HPDE6-E6E7 (cell line): ENCODE results near the gene MLPH.
A peak's percentile ranks its signal among the peaks of the same experiment; 100 is the strongest.

Experiments
- DNase-seq: peaks from one replicate; pipeline ENCODE4 v3.0.0; 2011; ENCODE audit warnings: missing footprints; ENCODE audit errors: extremely low spot score

MLPH gene

DNA sequence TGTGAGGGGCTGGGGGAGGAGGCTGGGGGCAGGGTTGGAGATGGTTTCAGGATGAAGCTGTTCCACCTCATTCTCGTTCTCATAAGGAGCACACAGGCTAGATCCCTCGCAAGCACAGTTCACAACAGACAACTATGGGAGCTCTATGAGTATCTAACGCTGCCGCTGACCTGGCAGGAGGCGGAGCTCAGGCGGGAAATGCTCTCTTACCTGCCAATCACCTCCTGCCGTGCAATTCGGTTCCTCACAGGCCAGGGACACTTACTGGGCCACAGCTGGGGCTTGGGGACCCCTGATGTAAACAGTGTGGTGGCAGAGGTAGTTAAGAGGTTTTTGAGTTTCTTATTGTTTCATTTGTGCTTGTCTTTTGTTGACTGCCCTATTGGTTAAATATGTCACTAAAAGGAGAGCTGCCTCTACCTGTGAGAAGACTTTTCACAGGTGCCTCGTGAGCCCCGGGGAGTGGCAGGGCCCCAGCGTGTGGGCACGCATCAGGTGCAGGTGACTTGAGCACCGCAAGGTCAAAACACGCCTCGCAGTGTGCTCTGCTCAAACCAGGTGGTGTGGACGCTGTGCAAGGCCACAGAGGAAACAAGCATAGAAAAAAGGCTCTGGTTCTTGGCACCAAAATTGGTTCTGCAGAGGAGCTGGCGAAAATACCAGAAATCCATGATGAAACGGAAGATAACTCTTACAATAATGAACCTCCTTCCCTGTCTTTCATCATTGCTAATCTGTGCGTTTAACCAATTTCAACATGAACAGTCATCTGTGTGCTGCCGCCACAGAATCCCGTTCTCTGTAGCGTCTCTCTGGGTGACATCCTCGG lies 10.2 kb downstream of the MLPH start:
- DNase-seq, result no peak

DNA sequence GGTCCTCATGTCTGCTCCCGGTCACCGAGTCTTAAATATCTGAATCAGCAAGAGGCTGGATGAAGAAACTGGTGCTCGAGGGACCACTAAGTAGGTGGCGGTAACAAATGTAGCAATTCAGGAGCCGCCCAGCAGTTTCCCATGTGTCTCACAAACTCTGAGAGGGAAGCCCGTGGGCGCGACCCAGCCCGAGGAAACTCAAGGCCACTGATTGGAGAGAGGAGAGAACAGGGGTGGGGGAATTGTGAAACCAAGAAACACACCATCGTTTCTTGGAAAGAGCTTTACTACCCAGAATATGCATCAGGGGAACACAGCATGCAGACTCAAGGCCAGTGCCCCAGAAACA lies 10.8 kb downstream of the MLPH start:
- DNase-seq, result no peak

DNA sequence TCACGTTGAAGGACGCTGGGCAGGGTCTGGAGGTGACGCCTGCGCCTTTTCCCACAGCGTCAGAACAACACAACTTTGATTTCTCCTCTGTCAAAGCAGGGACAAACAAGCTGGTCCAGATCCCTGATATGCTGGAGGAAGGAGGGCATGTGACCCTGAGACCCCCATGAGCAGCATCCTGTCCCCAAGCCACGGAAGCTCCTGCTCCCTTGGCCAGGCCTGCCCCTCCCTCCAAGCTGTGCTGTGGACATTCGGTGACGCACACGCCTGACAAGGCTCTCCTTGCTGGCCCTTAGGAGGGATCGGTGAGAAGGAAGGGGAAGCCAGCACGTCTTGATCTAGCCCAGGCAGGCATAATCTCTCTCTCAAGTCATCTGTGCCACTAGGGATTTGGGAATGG lies 11.3 kb downstream of the MLPH start:
- no peak for DNase-seq

DNA sequence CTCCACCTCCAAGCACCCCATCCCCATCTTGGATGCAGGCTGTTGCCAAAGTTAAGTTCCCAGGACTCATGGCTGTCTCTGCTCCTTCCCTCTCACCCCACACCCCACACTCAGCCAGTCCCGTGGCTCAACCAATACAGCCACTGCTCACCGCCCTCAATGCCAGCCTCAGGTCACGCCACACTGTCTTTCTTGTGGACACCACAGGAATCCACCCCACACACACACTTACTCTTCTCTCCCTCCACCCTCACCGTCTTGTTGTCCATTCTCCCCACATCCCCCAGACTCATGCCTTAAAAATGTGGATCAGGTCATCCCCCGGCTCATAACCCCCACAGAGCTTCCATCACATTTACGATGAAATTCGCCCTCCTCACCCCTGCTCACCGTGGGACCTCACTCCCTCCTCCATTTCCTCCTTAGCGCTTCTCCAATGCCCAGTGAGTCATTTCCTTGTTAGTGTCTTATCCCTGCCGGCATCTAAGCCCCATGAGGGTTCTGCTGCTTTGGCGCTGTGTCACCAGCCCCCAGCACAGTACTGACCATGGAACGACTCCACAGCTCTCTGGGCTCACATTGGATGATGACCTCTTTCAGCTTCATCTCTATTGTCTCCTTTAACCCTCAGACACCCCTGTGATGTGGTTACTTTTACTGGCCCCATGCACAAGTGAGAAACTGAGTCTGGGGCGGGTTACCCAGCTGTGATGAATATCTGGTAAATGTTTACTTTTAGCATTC lies 13.8 kb downstream of the MLPH start:
- peak; percentile 82 for DNase-seq

DNA sequence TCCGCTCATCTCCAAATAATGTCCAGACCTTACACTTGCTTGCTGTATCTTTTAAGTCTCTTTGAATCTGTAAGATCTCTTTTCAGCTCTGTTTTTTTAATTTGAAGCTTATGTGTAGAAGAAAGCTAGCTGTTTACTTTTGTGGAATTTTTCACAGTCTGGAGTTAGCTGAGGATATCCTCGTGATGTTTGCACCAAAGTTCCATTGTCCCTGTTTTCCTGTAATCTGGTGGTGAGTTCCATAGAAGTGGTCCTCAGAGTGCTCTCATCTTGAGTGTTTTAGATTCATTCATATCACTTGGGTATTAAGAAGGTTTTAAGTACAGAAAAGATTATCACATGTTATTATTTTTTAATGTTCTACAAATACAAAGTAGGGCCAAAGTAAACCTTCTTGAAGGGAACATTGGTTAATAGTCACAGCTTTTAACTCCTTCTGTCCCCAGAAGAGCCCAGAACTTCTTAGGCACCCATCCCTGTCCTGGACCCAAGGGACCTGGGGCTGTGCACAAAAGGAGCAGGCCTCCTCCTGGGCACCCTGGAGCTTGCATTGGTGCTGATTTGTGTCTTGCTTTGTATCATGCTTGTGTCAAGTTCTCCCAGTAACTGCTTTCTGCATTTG lies 15.0 kb downstream of the MLPH start:
- DNase-seq, result no peak

DNA sequence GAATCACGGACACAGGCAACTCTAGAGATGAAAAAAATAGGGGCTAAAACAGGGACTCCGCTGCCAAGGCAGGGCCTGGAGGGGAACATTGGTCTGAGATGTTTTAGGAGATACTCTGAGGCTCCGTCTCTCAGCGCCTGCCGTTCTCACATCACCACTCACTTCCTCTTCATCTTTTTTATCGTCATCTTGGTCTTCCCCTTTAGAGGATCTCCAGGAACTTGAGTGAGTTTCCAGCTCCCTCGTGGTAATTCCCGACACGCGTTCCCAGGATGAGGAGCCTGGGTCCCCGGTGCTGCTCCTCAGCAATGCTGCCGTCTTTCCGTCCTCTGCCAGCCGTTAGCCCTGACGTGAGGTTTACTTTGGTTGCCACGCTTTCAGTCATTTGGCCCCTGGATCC lies 16.1 kb downstream of the MLPH start:
- DNase-seq, result no peak

DNA sequence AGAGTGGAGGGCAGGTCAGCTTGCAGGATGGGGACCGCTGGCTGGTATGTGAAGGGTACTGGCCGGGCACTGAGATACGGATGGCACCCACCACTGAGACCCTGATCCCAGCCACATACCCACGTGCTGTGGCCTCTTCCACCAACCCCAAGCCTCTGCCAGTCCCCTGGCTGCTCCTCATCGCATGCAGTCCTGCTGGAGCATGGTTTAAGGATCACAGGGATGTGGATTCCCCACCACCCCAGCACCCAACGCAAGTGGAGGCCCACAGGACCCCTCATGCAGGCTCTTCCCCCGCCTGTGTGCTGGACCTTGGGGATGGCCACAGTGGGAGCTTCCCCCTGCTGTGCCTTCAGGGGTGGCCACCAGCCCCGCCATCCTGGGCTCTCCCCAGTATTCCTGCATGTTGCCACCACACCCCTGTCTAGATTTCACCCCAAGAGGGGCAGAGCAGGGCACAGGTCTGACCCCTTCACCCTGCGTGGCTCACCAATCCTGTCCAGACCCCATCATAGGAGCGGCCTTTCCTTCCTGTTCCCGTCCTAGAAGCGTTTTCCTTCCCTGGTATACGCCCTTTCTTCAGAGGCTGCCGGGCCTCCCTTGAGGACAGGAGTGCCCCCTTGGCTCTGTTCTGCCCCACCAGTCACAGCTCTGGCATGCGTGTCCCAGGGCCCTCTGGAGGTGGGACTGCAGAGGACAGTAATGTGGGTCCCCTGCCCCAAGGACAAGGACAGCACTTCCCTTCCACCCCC lies 18.3 kb downstream of the MLPH start:
- no peak for DNase-seq

DNA sequence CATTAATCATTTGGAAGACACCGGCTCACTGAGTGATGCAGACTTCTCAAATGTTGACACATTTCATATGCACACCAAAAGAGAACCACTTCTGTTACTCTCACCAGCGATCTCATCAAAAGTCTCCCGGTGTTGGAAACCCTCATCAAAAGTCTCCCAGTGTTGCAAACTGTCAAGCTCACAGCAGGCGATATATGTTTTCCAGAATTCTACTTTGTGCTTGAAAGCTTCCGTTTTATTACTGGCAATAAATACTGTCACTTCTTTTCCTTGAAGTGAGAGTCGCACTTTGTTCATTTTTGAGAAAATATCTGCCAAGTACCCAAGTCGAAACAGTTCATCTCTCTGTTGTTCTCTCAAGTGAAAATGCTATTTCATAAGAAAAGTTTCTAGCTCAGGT lies 20.5 kb downstream of the MLPH start:
- no peak for DNase-seq

DNA sequence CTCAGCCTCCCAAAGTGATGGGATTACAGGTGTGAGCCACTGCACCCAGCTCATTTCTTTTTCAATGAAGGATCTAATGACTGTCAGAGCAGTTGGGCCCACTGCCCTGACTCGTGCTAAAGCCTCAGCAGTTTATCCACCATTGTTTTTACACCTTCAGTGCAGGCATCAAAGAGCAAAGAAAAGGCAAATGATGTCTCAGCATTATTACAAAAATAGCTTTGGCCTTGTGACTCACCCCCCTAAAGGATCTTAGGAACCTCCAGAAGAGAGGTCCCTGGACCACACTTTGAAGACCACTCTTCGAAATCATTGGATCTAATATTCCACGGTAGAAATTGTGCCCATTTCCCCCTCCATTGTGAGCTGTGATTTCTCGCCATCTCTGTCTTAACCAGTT lies 21.3 kb downstream of the MLPH start:
- DNase-seq, result no peak

DNA sequence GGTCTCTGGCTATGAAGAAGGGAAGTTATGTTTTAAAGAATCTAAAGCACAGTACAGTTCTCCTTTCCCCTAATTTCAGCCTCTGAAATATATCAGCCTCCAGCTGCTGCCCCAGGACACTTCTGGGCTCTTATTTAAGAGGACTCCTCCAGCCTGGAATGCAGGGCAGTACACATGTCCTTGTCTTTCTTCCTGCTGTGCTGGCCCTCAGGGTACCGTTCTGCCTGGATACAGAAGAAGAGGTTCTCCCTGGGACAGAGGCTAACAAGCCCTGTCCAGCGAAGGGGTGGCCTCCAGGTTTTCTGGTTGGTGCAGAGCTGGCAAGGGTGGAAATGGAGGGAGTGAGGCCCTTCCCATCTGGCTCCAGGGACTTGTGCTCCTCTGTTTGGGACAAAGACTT lies 22.1 kb downstream of the MLPH start:
- no peak for DNase-seq

DNA sequence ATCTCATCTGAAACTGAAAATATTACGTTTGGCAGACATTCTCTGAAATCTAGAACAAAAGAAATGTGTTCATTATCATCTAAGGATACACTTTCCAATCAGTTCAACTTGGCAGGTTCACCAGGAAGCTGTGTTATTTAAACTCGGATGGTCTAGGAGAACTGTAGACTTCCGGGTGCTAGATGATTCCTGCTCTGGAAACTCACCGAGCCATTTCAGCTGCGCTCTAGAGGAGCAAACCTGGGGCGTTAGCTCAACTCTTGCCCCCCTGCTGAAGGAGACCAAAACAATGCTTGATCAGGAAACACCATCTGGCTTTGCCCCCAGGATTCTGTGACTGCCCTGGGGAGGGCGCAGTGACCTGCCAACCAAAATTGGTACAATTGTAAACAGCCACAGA lies 22.9 kb downstream of the MLPH start:
- no peak for DNase-seq

DNA sequence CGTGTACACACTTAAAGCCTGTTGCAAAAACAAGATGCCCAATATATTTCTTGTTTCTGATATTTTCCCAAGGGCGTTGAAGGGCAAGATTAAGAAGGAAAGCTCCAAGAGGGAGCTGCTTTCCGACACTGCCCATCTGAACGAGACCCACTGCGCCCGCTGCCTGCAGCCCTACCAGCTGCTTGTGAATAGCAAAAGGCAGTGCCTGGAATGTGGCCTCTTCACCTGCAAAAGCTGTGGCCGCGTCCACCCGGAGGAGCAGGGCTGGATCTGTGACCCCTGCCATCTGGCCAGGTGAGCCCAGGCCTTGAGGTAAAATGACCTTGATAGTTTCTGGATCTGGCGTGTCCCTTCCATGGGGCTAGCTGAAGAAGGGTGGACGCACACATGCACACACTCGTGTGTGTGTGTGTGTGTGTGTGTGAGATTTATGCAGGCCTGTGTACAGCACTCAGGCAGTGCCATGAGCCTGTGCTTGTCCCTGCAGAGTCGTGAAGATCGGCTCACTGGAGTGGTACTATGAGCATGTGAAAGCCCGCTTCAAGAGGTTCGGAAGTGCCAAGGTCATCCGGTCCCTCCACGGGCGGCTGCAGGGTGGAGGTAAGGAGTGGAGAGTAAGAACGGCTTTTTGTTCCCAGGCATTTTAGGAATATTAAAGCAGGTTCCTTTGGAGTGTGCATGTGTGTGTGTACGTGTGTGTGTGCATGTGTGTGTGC lies 23.6 kb downstream of the MLPH start:
- no peak for DNase-seq

DNA sequence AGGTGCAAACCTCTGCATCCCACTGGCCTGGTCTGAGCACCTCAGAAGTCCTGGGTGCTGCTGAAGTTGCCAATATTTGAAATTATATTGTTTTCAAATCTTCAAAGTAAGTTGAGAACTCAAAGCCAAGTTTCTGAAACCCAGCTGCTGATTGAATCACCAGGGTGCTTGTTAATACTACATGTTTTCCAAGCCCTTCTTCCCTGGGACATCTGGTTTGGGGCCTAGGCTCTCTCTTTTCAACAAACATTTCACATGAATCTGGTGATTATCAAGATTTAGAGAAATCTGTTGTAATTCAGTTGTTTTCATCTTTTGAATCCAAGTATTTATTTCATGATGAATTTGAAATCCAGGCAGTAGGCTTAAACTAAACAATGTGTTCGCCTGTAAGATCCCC lies 24.4 kb downstream of the MLPH start:
- no peak for DNase-seq

DNA sequence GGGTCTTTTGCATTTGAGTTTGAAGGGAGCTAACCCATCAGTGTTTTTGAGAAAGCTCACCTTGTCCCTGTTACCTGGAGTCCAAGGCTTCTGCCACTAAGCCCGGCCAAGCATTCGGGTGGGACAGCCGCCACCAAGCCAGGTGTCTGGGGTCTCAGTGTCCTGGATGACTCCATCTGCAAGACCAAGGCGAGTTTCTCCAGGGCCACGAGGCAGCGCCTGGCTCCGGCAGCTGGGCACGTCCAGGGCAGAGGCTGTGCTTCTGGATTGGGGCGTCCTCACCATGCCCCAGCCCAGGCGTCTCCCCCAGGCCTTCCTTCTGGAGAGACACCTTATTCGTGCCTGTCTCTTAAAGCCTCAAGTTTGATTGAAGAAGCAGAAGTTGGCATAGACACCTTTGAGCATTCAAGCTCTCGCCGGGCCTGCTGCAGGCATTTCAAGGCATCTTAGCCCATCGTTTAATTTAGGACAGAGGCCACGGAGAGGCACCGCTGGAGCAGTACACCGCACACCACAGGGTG lies 24.9 kb downstream of the MLPH start:
- no peak for DNase-seq

DNA sequence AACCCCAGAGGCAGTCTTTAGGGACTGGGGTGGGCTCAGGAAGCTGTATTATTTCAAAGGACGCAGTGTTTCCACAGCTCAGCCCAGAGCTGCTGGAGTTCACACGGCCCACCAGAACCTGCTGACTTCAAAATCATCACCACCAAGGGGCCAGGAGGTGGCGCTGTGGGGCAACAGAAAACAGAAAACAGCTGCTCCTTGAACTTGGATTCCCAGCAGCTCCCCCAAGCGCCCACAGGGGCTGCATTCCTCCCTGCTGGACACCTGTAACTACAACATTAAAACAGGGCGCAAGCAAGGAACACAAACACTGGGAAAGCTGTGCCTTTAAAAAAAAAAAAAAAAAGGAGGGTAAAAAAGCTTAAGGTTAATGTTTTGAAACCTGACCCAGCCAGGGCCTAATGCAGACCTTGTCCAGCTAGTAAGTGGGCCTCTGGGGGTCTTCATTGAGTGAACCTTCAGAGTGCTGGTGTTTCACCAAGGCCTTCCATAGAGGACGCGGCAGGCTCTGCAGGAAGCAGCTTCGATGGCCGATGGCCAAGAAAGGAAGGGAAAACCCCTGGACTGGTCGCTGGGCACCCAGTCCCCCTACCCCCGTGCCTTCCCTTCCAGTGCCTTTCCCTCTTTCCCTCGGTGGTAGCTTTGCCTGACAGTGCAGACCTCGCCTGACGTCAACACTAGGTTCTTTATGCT lies 25.9 kb downstream of the MLPH start:
- DNase-seq, result peak; percentile 84

DNA sequence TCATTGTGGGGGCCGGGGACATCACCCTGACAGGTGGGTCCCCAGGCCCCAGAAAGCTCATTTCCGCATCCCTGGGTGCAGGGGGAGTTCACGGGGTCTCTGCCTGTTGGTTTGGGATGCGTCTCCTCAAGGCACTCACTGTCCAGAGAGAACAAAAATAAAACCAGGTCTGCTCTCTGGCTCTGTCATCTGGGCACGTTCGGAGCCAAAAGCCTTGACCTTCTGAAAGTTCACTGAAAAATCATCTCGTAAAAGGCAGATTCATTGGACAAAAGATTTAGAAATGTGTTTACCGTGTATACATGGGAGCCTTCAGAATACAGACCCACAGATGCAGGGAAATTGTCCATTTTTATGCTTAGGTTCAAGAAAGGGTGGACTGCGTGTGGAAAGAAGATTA lies 26.6 kb downstream of the MLPH start:
- no peak for DNase-seq

DNA sequence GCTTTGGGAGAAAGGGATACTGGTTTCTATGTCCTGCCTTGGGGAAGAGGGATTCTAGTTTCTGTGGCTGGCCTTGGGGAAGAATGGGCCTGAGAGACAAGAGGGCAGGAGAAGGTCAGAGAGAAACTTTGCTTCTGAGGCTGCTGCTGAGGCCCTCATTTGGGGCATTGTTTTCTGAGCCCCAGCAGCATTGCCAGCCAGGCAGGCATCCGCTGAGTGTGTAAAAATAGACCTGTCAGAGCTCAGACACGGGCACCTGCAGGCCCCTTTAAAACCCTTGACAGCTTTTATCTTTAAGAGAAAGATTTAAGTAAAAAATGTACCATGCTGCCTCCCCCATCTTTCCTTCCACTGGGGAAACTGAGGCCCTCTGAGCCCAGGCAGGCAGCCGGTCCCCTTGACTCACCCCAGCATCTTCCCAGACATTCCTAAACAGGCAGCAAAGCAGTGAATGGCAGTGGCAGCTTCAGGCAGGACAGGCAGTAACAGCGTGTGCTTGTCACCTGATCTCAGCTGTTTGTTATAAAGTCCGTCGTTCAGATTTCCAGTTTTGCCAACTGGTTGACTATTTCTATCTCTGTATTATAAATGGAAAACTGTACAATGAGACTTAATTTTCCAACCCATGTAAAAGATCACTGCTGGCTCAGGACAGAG lies 27.6 kb downstream of the MLPH start:
- DNase-seq, result no peak

DNA sequence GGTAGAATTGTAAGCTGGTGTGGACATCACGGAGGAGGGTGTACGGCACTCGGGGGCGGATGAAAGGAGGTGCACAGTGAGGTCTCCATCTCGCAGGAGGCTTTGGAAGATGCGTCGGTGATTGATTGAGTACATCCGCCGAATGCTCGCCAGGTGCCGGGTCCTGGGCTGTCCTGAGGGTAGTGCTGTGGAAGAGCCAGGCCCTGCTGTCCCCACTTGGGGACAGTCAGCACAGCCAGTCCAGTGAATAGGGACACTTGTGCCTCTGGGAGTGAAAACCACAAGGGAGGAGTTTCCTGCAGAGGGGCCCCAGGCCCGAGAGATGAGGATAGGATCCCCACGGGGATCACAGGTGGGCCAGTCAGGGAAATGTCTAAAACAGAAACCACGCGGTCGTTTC lies 28.1 kb downstream of the MLPH start:
- DNase-seq, result no peak

DNA sequence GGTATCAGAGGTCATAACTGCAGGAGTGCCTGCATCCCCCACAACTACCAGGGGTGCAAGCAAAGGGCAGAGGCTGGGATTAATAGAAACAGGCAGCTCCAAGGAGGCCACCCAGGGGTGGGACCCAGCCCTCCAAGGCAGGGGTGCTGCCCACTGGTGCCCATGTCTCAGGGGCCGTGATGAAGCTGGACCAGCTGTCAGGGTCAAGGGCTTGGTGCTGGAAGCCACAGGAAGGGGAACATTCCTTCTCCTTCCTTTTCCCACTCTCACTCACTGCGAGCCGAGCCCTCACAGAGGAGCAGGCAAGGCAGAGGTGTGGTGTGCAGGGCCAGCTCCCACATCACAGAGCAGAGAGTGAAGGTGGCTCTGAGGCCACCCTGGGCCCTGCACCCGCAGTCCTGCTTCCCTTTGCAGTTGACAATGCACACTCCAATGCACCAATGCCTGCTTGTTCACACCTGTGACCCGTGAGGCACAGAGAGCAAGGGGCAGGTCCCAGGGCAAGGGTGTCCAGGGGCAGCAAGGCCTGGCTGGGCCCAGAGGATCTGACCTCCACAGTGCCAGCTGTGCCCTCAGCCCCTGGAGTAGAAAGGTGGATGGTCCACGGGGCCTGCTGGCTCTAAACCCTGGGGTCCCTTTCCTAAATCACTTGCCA lies 28.7 kb downstream of the MLPH start:
- no peak for DNase-seq

DNA sequence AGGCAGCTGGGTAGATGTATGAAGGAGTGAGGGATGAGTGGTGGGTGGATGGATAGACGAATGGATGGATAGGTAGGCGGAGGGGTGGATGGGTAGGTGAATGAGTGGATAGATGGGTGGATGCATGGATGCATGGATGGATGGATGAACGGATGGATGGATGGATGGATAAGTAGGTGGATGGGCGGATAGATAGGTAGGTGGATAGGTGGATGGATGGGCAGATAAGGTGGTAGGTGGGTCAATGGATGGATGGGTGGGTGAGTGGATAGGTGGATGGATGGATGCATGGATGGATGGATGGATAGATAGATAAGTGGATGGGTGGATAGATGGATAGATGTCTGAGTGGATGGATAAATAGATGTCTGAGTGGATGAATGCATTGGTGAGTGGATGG lies 30.1 kb downstream of the MLPH start:
- no peak for DNase-seq
